GM12892 (cell line): ENCODE data around the gene FHL3.

Experiments
- POLR2A ChIP-seq: IDR thresholded peaks from 2 replicates; pipeline ENCODE4 v1.6.1; 2011; ENCODE audit warnings: low read depth, low read length, control low read depth
- POLR2AphosphoS5 ChIP-seq: IDR thresholded peaks from 2 replicates; pipeline ENCODE4 v1.6.1; 2011; ENCODE audit warnings: low read depth, low read length, control low read depth

- TF ChIP-seq POLR2AphosphoS5 (no peak), POLR2A (no peak)
Measured at GRCh38 chr1:38013227-38013622, 7.9 kb upstream of the FHL3 start.
